T-helper 1 cell treated with Interleukin-12 subunit alpha and Interleukin-12 subunit beta and Interleukin-4 antibody, amounts not matched to agents 30 μg/mL and 1 μg/mL, for 36 hours (primary cell): ENCODE measurements around the gene VEPH1.
"Not testable (repeated sequence)": the region's sequence is repeated elsewhere in the genome, so short reads cannot be mapped to it uniquely, and the experiment has no call there.

Experiments
- H3K27ac Mint-ChIP-seq: one replicate; pipeline ENCODE4 v1.8.0; 2021; ENCODE audit warnings: mild to moderate bottlenecking, mixed read lengths
- H3K27me3 Mint-ChIP-seq: one replicate; pipeline ENCODE4 v1.8.0; 2021; ENCODE audit warnings: low read depth, mixed read lengths
- H3K36me3 Mint-ChIP-seq: one replicate; pipeline ENCODE4 v1.8.0; 2021; ENCODE audit warnings: low read depth, mixed read lengths
- H3K4me1 Mint-ChIP-seq: one replicate; pipeline ENCODE4 v1.8.0; 2021; ENCODE audit warnings: low read depth, mixed read lengths
- H3K4me3 Mint-ChIP-seq: one replicate; pipeline ENCODE4 v1.8.0; 2021; ENCODE audit warnings: mild to moderate bottlenecking, moderate library complexity, mixed read lengths
- H3K9me3 Mint-ChIP-seq: one replicate; pipeline ENCODE4 v1.8.0; 2021; ENCODE audit warnings: mixed read lengths

Gene VEPH1

DNA sequence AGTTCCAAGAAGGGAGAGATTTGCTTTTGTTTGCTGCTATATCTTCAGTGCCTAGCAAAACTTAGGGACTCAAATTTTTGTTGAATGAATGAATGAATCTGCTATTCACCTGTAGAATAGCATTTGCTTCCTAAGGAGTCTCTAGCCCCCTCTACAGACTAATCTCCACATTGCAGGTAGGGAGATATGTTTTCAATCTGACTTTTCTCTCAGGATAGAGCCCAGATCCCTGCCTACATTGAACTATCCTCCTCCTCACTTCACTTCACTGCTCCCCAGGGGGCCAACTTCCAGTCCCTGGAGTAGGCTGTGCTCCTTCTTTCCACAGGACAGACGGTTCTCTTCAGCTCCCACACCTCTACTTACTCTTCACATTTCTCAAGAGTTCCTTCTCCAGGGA is 148.5 kb downstream of the VEPH1 start:
- no peak overlapping the region for H3K27ac Mint-ChIP-seq
- H3K9me3 Mint-ChIP-seq, result no peaks in the 10 kb centered on the region
- no peaks in the 10 kb centered on the region for H3K27me3 Mint-ChIP-seq
- no peaks in the 10 kb centered on the region for H3K4me1 Mint-ChIP-seq
- H3K36me3 Mint-ChIP-seq, result no peaks in the 10 kb centered on the region
- H3K4me3 Mint-ChIP-seq, result no peak overlapping the region

DNA sequence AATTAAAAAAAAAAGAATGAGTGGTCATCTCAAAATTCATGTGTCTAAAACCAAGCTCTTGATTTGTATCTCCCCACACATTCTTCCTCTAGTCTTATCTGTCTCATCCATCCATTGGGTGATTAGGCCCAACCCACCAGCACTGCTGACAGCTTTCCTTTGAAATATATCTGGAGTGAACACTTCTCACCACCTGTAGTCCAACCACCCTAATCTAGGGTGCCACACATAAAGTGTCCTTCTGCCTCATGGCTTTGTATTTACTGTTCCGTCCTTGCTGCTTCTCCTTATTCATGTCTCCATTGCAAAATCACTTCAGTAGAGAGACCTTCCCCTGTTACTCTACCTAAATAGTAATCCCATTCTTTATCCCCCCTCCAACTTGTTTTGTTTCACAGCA is 149.0 kb downstream of the VEPH1 start:
- no peak overlapping the region for H3K4me3 Mint-ChIP-seq

DNA sequence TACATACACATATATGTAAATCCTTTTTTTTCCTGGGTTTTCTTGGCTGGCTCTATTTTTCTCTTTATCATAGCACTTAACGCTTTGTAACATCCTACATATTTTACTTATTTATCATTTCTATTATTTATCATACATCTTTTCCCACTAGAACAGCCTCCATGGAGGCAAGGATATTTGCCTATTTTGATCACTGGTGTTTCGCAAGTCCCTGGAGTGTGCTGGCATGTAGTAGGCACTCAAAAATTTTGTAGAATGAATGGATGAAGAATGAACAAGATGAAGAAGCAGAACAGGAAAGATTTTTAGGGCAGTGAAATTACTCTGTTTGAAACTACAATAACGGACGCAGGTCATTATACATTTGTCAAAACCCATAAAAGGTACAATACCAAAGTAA is 149.6 kb downstream of the VEPH1 start:
- Mint-ChIP-seq H3K36me3 (no peaks in the 10 kb centered on the region), H3K4me3 (no peak overlapping the region), H3K27ac (no peak overlapping the region)

More for the DNA sequence above, 149.0 kb downstream of the VEPH1 start:
- H3K9me3 Mint-ChIP-seq, result no peaks in the 10 kb centered on the region
- H3K27ac Mint-ChIP-seq, result no peak overlapping the region
- H3K4me1 Mint-ChIP-seq, result no peaks in the 10 kb centered on the region
- H3K36me3 Mint-ChIP-seq, result no peaks in the 10 kb centered on the region
- H3K27me3 Mint-ChIP-seq, result no peaks in the 10 kb centered on the region

DNA sequence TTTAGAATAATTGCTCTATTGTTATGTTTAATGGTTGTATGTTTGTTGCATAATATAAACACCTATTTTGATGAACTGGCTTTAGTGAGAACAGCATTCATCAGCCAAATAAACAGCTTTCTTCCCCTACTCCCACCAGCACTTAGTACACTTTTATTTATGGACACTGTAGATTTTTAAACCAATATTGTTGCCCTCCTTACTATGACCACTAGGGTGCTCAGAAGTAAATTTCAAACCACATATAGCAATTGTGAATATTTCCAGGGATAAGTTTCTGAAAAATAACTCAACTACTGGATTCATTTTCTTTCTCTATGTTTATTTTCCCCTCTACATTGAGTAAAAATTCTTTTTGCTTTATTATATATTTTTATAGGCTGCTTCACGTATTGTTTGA is 151.2 kb downstream of the VEPH1 start:
- Mint-ChIP-seq H3K27ac (no peak overlapping the region), H3K4me3 (no peak overlapping the region), H3K36me3 (no peaks in the 10 kb centered on the region), H3K9me3 (no peaks in the 10 kb centered on the region), H3K4me1 (no peaks in the 10 kb centered on the region), H3K27me3 (no peaks in the 10 kb centered on the region)

More for the DNA sequence above, 149.6 kb downstream of the VEPH1 start:
- H3K9me3 Mint-ChIP-seq, result no peaks in the 10 kb centered on the region
- no peaks in the 10 kb centered on the region for H3K27me3 Mint-ChIP-seq
- H3K4me1 Mint-ChIP-seq, result no peaks in the 10 kb centered on the region

DNA sequence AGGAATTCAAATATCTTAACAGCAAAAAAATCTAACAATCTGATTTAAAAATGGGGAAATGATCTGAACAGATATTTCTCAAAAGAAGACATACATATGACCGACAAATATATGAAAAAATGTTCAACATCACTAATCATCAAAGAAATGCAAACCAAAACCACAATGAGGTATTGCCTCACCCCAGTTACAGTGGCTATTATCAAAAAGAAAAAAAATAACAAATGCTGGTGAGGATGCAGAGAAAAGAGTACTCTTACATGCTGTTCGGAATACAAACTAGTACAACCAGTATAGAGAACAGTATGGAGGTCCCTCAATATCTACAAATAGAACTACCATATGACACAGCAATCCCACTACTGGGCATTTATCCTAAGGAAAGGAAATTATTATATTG is 152.6 kb downstream of the VEPH1 start:
- not testable (repeated sequence) for H3K4me1 Mint-ChIP-seq, H3K27me3 Mint-ChIP-seq, H3K4me3 Mint-ChIP-seq

DNA sequence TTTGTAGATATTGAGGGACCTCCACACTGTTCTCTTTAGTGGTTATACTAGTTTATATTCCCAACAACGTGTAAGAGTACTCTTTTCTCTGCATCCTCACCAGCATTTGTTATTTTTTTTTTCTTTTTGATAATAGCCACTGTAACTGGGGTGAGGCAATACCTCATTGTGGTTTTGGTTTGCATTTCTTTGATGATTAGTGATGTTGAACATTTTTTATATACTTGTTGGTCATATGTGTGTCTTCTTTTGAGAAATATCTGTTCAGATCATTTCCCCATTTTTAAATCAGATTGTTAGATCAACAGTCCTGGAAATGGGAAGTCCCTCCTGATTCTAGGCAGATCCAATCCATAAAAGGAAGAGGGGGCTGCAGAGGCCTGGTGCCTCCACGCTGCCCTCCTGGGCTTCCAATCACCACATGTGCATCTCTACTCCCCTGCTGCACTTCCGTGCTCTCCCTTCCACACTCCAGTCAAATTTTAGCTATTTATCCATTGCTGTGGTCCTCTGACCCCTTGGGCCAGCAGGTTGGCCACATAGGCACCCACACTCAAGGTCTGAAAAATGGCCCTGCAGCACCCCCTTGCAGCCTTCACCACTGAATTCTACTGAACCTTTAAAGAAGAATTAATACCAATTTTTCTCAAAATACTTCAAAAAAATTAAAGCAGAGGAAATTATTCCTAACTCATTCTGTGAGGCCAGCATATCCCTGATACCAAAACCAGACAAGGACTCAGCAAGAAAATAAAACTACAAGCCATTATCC is 154.7 kb downstream of the VEPH1 start:
- not testable (repeated sequence) for H3K9me3 Mint-ChIP-seq, H3K36me3 Mint-ChIP-seq, H3K4me1 Mint-ChIP-seq, H3K27me3 Mint-ChIP-seq, H3K27ac Mint-ChIP-seq, H3K4me3 Mint-ChIP-seq

More for the DNA sequence above, 152.6 kb downstream of the VEPH1 start:
- H3K27ac Mint-ChIP-seq, H3K36me3 Mint-ChIP-seq, H3K9me3 Mint-ChIP-seq: not testable (repeated sequence)

DNA sequence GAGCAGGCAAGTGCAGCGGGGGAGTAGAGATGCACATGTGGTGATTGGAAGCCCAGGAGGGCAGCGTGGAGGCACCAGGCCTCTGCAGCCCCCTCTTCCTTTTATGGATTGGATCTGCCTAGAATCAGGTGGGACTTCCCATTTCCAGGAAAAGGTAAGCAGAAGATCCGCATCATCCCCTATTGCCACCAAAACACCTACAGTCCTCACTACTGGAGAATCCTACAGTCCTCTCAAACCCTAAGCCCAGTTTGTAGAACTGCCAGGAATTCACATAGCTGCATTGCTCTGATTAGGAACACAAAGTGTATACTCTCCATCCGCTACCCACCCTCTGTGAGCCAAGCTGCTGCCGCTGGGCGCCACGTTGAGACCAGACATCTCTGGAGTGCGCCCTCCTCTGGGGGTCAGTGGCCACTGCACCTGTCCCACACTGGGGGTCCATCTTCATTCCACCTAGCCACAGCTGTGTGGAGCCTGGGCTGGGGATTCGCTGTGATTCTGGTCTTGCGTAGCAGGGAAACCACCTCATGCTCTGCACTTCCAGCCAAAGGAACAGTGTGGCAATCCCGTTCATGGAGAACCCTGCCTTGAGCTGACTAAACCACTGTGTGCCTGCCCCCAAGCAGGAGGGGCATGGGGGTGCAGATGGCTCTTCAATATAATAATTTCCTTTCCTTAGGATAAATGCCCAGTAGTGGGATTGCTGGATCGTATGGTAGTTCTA is 155.5 kb downstream of the VEPH1 start:
- Mint-ChIP-seq H3K27me3 (no peaks in the 10 kb centered on the region), H3K9me3 (no peaks in the 10 kb centered on the region), H3K4me1 (no peaks in the 10 kb centered on the region), H3K36me3 (no peaks in the 10 kb centered on the region), H3K27ac (no peak overlapping the region), H3K4me3 (no peak overlapping the region)

DNA sequence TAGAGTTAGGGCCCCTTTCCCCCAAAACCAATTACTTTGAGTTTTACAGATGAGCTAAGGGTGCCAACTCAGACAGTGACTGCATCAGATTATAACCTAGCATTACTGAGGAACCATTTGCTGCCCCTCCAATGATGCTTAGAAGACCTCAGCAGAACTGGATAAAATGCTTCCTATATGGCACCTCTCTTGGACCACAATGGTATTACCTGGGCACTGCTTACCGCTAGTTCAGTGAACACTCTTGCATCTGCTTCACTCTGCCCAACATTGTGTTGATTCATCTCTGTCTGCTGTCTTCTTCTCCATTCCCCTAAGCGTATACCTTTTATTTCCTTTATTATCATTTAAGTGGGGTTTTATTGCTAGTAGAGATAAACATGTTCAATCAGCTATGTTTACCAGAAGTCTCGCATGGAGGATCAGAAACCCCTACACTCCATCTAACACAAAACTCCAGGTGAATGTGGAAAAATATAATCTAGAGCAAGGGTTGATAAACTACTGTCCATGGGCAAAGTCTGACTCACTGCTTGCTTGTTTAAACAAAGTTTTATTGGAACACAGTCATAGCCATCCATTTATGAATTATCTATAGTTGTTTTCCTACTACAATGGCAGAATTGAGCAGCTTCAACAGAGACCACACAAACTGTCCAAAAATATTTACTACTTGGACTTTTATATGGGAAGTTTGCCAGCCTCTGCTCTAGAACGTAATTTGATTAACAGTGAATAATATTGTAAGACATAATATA is 166.8 kb downstream of the VEPH1 start:
- Mint-ChIP-seq H3K9me3 (no peaks in the 10 kb centered on the region), H3K36me3 (no peaks in the 10 kb centered on the region), H3K27ac (no peak overlapping the region), H3K4me3 (no peak overlapping the region), H3K4me1 (no peaks in the 10 kb centered on the region), H3K27me3 (no peaks in the 10 kb centered on the region)

DNA sequence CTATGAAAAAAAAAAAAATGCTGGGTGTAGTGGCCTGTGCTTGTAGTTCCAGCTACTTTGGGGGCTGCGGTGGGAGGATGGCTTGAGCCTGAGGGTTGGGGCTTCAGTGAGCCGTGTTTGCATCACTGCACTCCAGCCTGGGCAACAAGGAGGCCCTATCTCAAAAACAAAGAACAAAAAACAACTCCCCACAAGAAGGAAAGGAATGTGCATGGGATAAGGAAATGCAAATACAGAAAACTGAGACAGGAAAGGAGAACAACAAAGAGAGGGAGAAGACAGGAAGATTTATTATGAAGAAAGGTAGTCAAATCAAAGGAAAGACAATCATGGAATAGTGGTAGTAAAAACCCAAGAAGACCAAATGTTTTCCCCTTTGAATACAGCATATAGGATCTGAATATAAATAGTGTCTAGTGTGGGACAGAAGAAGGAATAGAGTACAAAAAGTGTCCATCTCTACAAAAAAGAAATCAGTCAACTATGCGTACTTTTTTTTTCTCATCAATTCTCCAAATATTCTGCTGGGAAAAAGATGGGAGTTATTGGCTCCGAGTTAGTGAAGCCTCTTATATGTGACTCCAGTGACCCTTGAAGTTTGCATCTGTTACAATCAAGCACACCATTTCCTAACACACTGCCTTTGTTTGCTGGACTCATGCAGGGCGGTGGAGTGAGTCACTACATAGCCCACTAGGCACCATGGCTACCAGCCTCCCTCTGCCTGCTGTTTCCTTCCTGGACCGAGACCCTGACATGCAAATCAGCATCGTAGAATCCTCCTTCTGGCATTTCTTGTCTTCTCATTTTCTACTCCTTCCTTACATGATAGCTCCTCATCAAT is 167.8 kb downstream of the VEPH1 start:
- H3K4me1 Mint-ChIP-seq, result no peaks in the 10 kb centered on the region
- no peaks in the 10 kb centered on the region for H3K9me3 Mint-ChIP-seq

DNA sequence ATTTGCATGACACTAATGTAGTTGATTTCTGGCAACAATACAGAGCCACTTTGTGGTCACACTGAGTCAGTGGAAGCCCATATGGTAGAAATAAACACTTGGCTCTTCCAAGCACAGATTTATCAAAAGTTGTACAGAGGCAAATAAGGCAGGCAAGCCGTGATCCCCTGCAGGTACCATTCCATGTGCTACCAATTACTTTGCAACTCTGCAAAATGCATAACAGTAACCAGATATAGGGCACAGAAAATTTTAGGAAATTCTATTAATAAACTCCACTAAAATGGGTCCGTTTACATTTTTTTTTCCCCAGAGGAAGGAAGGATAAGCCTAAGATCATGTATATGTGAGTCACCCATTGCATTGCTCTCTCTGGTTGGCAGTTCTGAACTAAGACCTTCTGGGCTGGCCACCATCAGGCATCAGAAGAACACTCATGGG is 169.6 kb downstream of the VEPH1 start:
- Mint-ChIP-seq H3K36me3 (no peaks in the 10 kb centered on the region), H3K9me3 (no peaks in the 10 kb centered on the region), H3K27ac (no peak overlapping the region), H3K4me1 (no peaks in the 10 kb centered on the region), H3K27me3 (no peaks in the 10 kb centered on the region), H3K4me3 (no peak overlapping the region)

More for the DNA sequence above, 167.8 kb downstream of the VEPH1 start:
- no peak overlapping the region for H3K27ac Mint-ChIP-seq
- H3K4me3 Mint-ChIP-seq, result no peak overlapping the region
- no peaks in the 10 kb centered on the region for H3K27me3 Mint-ChIP-seq
- H3K36me3 Mint-ChIP-seq, result no peaks in the 10 kb centered on the region

DNA sequence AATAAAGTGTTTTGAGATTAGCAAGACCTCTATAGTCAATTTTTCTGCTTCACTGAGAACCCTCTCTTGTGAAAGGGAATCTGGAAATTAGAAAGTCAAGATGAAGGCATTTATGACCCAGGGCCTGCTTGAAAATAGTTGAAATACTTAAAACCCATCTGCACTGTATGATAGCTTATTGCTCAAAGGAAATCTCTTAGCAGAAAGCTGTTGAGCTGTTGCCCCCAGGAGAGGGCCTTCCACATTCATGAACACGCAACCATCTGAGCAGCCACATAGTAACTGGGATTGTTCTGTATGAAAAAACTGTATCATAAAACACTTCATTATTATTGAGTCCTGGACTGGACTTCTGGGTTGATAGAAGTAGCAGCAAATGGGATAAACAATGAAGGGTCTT is 173.0 kb downstream of the VEPH1 start:
- Mint-ChIP-seq H3K9me3 (no peaks in the 10 kb centered on the region), H3K27ac (no peak overlapping the region), H3K4me3 (no peak overlapping the region), H3K36me3 (no peaks in the 10 kb centered on the region), H3K4me1 (no peaks in the 10 kb centered on the region), H3K27me3 (no peaks in the 10 kb centered on the region)

DNA sequence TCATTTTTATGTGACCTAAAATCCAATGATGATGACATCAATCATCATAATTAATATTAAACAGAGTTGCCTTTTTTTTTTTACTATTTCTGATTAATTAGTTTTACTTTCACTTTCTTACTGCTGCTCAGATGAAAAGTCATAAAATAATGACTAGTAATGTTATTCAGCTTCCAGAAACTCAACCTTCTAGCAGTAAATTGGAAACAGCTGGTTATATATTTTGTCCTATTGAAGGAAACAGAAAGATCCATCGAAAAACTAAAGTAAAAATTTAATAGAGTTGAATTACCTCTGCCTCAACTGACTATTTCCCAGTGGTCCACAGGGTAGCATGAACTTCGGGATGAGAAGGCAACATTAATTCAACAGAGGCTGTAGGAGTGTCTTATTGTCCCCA is 173.7 kb downstream of the VEPH1 start:
- Mint-ChIP-seq H3K4me3 (no peak overlapping the region), H3K27me3 (no peaks in the 10 kb centered on the region), H3K4me1 (no peaks in the 10 kb centered on the region), H3K9me3 (no peaks in the 10 kb centered on the region), H3K36me3 (no peaks in the 10 kb centered on the region), H3K27ac (no peak overlapping the region)

DNA sequence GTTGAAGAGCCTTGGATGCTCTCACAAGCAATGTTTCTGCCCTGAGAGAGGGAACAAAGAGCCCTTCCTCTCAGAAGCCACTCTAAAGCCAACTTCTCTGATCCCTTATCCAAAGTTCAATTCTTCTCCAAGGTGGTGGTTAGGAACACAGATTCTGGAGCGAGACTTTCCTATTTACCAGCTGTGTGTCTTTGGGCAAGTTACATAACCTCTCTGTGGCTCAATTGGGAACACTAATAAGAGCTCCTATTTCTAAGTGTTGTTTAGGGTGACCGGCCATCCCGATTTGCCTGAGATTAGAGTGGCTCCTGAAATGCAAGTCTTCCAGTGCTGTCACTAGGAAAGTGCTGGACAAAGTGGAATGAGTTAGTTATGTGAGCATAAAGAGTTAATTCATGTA is 175.4 kb downstream of the VEPH1 start:
- H3K27me3 Mint-ChIP-seq, result no peaks in the 10 kb centered on the region

DNA sequence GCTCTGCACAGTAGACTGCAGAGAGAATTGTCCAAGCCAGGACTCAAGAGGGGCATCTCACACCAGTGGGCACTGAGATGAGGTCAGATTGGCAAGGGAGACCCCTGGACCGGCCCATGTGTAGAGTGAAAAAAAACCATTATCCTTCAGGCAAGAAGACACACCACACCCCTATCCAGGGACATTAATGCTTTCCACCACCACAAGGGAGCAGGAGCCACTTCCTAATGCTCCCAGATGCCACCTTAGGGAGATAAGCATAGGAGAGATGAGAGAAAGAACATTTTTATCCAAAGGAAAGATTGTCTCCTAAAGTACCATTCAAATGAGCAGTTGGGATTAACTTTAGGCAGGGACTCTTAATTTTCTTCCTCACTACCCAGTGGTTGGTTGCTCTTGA is 176.2 kb downstream of the VEPH1 start:
- H3K27me3 Mint-ChIP-seq, result no peaks in the 10 kb centered on the region
- H3K4me1 Mint-ChIP-seq, result no peaks in the 10 kb centered on the region
- no peak overlapping the region for H3K27ac Mint-ChIP-seq
- no peak overlapping the region for H3K4me3 Mint-ChIP-seq
- H3K36me3 Mint-ChIP-seq, result no peaks in the 10 kb centered on the region
- H3K9me3 Mint-ChIP-seq, result no peaks in the 10 kb centered on the region

More for the DNA sequence above, 175.4 kb downstream of the VEPH1 start:
- Mint-ChIP-seq H3K4me3 (no peak overlapping the region), H3K4me1 (no peaks in the 10 kb centered on the region), H3K27ac (no peak overlapping the region), H3K9me3 (no peaks in the 10 kb centered on the region), H3K36me3 (no peaks in the 10 kb centered on the region)
